C4-2B (cell line): ENCODE results near the gene SHISA8.
"Not testable (repeated sequence)": the region's sequence is repeated elsewhere in the genome, so short reads cannot be mapped to it uniquely, and the experiment has no call there.

Experiments used
- H3K27ac ChIP-seq: fragments of 450-650 bp; 2 replicates; pipeline ENCODE4 v1.5.1; 2017
- CTCF ChIP-seq: fragments of 450-650 bp; conservative IDR thresholded peaks from 2 replicates; pipeline ENCODE4 v1.5.1; 2017; ENCODE audit warnings: mild to moderate bottlenecking
- ZFX ChIP-seq: fragments of 450-650 bp; IDR thresholded peaks from 2 replicates; pipeline ENCODE4 v1.6.1; 2017

SHISA8 gene

GRCh38 chr22:41873391-41873790, 41.5 kb downstream of the SHISA8 start:
- TF ChIP-seq ZFX: no peak

GRCh38 chr22:41870786-41871185, 44.1 kb downstream of the SHISA8 start:
- no peak for TF ChIP-seq CTCF
- no peak for TF ChIP-seq ZFX
- H3K27ac ChIP-seq: no peak overlapping the region

More at GRCh38 chr22:41873391-41873790, 41.5 kb downstream of the SHISA8 start:
- no peak overlapping the region for H3K27ac ChIP-seq

- not testable (repeated sequence) for H3K27ac ChIP-seq
Observed at GRCh38 chr22:41870081-41870480, 44.8 kb downstream of the SHISA8 start.

- H3K27ac ChIP-seq: no peak overlapping the region
- TF ChIP-seq ZFX (no peak), CTCF (no peak)
Observed at GRCh38 chr22:41868556-41868955, 46.3 kb downstream of the SHISA8 start.

- no peak for TF ChIP-seq CTCF
- no peak for TF ChIP-seq ZFX
- no peak overlapping the region for H3K27ac ChIP-seq
Observed at GRCh38 chr22:41863472-41863871, 51.4 kb downstream of the SHISA8 start.

GRCh38 chr22:41862530-41863266, 52.2 kb downstream of the SHISA8 start:
- no peak overlapping the region for H3K27ac ChIP-seq
- no peak for TF ChIP-seq CTCF

GRCh38 chr22:41862160-41862529, 52.7 kb downstream of the SHISA8 start:
- no peak overlapping the region for H3K27ac ChIP-seq

More at GRCh38 chr22:41862160-41862529, 52.7 kb downstream of the SHISA8 start:
- no peak for TF ChIP-seq CTCF
